GM15510 (cell line): Measurements from ENCODE around the gene DPY19L3.

ENCODE experiments used
- POLR2A ChIP-seq: IDR thresholded peaks from 3 replicates; pipeline ENCODE4 v1.6.1; 2011; ENCODE audit warnings: borderline replicate concordance; ENCODE audit not compliant: insufficient read length; ENCODE audit errors: extremely low read depth

DPY19L3 gene

GRCh38 chr19:32418155-32418554, 12.6 kb downstream of the DPY19L3 start:
- TF ChIP-seq POLR2A = no peak

- no peak for TF ChIP-seq POLR2A
Observed at GRCh38 chr19:32421589-32422361, 16.2 kb downstream of the DPY19L3 start.

GRCh38 chr19:32422435-32422834, 16.9 kb downstream of the DPY19L3 start:
- TF ChIP-seq POLR2A = no peak

GRCh38 chr19:32427536-32427935, 22.0 kb downstream of the DPY19L3 start:
- no peak for TF ChIP-seq POLR2A

- no peak for TF ChIP-seq POLR2A
Observed at GRCh38 chr19:32436692-32437091, 31.1 kb downstream of the DPY19L3 start.

GRCh38 chr19:32437096-32437495, 31.5 kb downstream of the DPY19L3 start:
- no peak for TF ChIP-seq POLR2A

GRCh38 chr19:32438751-32439150, 33.2 kb downstream of the DPY19L3 start:
- no peak for TF ChIP-seq POLR2A

- no peak for TF ChIP-seq POLR2A
Observed at GRCh38 chr19:32442650-32443049, 37.1 kb downstream of the DPY19L3 start.

- TF ChIP-seq POLR2A = no peak
Observed at GRCh38 chr19:32448026-32448425, 42.5 kb downstream of the DPY19L3 start.

- no peak for TF ChIP-seq POLR2A
Observed at GRCh38 chr19:32450217-32450616, 44.6 kb downstream of the DPY19L3 start.

GRCh38 chr19:32453736-32454135, 48.2 kb downstream of the DPY19L3 start:
- no peak for TF ChIP-seq POLR2A

GRCh38 chr19:32456406-32456805, 50.8 kb downstream of the DPY19L3 start:
- no peak for TF ChIP-seq POLR2A

GRCh38 chr19:32457571-32458158, 52.1 kb downstream of the DPY19L3 start:
- TF ChIP-seq POLR2A = no peak

- TF ChIP-seq POLR2A = no peak
Observed at GRCh38 chr19:32458500-32459123, 53.0 kb downstream of the DPY19L3 start.

- TF ChIP-seq POLR2A = no peak
Observed at GRCh38 chr19:32459204-32459865, 53.8 kb downstream of the DPY19L3 start.
